GM19099 (cell line): Measurements from ENCODE around the gene CACNA1S.

Source experiments
- POLR2A ChIP-seq: IDR thresholded peaks from 3 replicates; pipeline ENCODE4 v1.6.1; 2011; ENCODE audit warnings: low read depth; ENCODE audit not compliant: insufficient read length; ENCODE audit errors: extremely low read depth

Gene CACNA1S

GRCh38 chr1:201074018-201074417 lies 38.2 kb downstream of the CACNA1S start:
- TF ChIP-seq POLR2A, result no peak

GRCh38 chr1:201072922-201073321 lies 39.3 kb downstream of the CACNA1S start:
- TF ChIP-seq POLR2A, result no peak

- TF ChIP-seq POLR2A, result no peak
Measured at GRCh38 chr1:201072149-201072548, 40.1 kb downstream of the CACNA1S start.

GRCh38 chr1:201069636-201070035 lies 42.6 kb downstream of the CACNA1S start:
- no peak for TF ChIP-seq POLR2A

GRCh38 chr1:201068976-201069375 lies 43.2 kb downstream of the CACNA1S start:
- no peak for TF ChIP-seq POLR2A

- no peak for TF ChIP-seq POLR2A
Measured at GRCh38 chr1:201066986-201067385, 45.2 kb downstream of the CACNA1S start.

- TF ChIP-seq POLR2A, result no peak
Measured at GRCh38 chr1:201065686-201066085, 46.5 kb downstream of the CACNA1S start.

- no peak for TF ChIP-seq POLR2A
Measured at GRCh38 chr1:201064806-201065205, 47.4 kb downstream of the CACNA1S start.

- no peak for TF ChIP-seq POLR2A
Measured at GRCh38 chr1:201063145-201063544, 49.1 kb downstream of the CACNA1S start.

GRCh38 chr1:201062511-201063091 lies 49.6 kb downstream of the CACNA1S start:
- TF ChIP-seq POLR2A, result no peak

GRCh38 chr1:201061886-201062285 lies 50.3 kb downstream of the CACNA1S start:
- TF ChIP-seq POLR2A, result no peak

GRCh38 chr1:201061049-201061448 lies 51.2 kb downstream of the CACNA1S start:
- no peak for TF ChIP-seq POLR2A

- no peak for TF ChIP-seq POLR2A
Measured at GRCh38 chr1:201060586-201060985, 51.6 kb downstream of the CACNA1S start.

- TF ChIP-seq POLR2A, result no peak
Measured at GRCh38 chr1:201059871-201060555, 52.2 kb downstream of the CACNA1S start.

- no peak for TF ChIP-seq POLR2A
Measured at GRCh38 chr1:201059401-201059800, 52.8 kb downstream of the CACNA1S start.

- TF ChIP-seq POLR2A, result no peak
Measured at GRCh38 chr1:201054091-201054543, 58.1 kb downstream of the CACNA1S start.
